SK-N-SH treated with all-trans-retinoic acid at 6 μM for 48 hours (cell line): ENCODE data around the gene MBOAT7.

Experiments
- ATAC-seq: fragments of 200-7000 bp; cut with Tn5 transposase; 3 replicates; pipeline ENCODE4 v1.9.1; 2020; ENCODE audit warnings: mild to moderate bottlenecking, moderate library complexity
- ARNTL ChIP-seq: fragments of 450-650 bp; formaldehyde crosslinking; IDR thresholded peaks from 2 replicates; pipeline ENCODE4 v1.5.0; 2020; ENCODE audit warnings: low read depth, mild to moderate bottlenecking, moderate library complexity, borderline replicate concordance
- BACH2 ChIP-seq: fragments of 250-450 bp; sonication (Bioruptor Pico); IDR thresholded peaks from 2 replicates; pipeline ENCODE4 v1.9.0; 2021; ENCODE audit warnings: mild to moderate bottlenecking, borderline replicate concordance
- CSDC2 ChIP-seq: fragments of 250-450 bp; sonication (Bioruptor Pico); IDR thresholded peaks from 2 replicates; pipeline ENCODE4 v1.5.0; 2020; ENCODE audit warnings: mild to moderate bottlenecking, moderate library complexity
- ESRRG ChIP-seq: fragments of 250-450 bp; sonication (Bioruptor Pico); IDR thresholded peaks from 2 replicates; pipeline ENCODE4 v1.6.1; 2021; ENCODE audit warnings: mild to moderate bottlenecking
- ISL1 ChIP-seq: fragments of 250-450 bp; sonication (Bioruptor Pico); IDR thresholded peaks from 2 replicates; pipeline ENCODE4 v2.1.2; 2022; ENCODE audit warnings: mild to moderate bottlenecking, moderate library complexity
- OSR1 ChIP-seq: fragments of 250-450 bp; sonication (Bioruptor Pico); IDR thresholded peaks from 2 replicates; pipeline ENCODE4 v1.8.0; 2022; ENCODE audit warnings: moderate library complexity, mild to moderate bottlenecking, inconsistent platforms
- PPARA ChIP-seq: fragments of 250-450 bp; sonication (Bioruptor Pico); IDR thresholded peaks from 2 replicates; pipeline ENCODE4 v1.5.0; 2020; ENCODE audit warnings: mild to moderate bottlenecking, borderline replicate concordance
- RARB ChIP-seq: fragments of 250-450 bp; sonication (Bioruptor Pico); IDR thresholded peaks from 2 replicates; pipeline ENCODE4 v1.8.0; 2021; ENCODE audit warnings: mild to moderate bottlenecking, moderate library complexity
- SNAI2 ChIP-seq: fragments of 250-450 bp; sonication (Bioruptor Pico); IDR thresholded peaks from 2 replicates; pipeline ENCODE4 v1.5.0; 2020; ENCODE audit warnings: mild to moderate bottlenecking, moderate library complexity
- TCF4 ChIP-seq: fragments of 250-450 bp; sonication (Bioruptor Pico); IDR thresholded peaks from 2 replicates; pipeline ENCODE4 v1.8.0; 2021; ENCODE audit warnings: mild to moderate bottlenecking, moderate library complexity, borderline replicate concordance
- ZC3H10 ChIP-seq: fragments of 250-450 bp; sonication (Bioruptor Pico); IDR thresholded peaks from 2 replicates; pipeline ENCODE4 v1.5.1; 2021; ENCODE audit warnings: mild to moderate bottlenecking, moderate library complexity
- ZFP3 ChIP-seq: fragments of 250-450 bp; sonication (Bioruptor Pico); IDR thresholded peaks from 2 replicates; pipeline ENCODE4 v1.5.0; 2020; ENCODE audit warnings: mild to moderate bottlenecking, moderate library complexity
- ZFP30 ChIP-seq: fragments of 450-650 bp; formaldehyde crosslinking; IDR thresholded peaks from 2 replicates; pipeline ENCODE4 v1.5.0; 2022; ENCODE audit warnings: mild to moderate bottlenecking, moderate library complexity
- ZNF565 ChIP-seq: fragments of 450-650 bp; formaldehyde crosslinking; conservative IDR thresholded peaks from 2 replicates; pipeline ENCODE4 v1.5.0; 2020; ENCODE audit warnings: low read depth, mild to moderate bottlenecking, moderate library complexity
- ZNF70 ChIP-seq: fragments of 450-650 bp; formaldehyde crosslinking; IDR thresholded peaks from 2 replicates; pipeline ENCODE4 v1.5.0; 2020; ENCODE audit warnings: mild to moderate bottlenecking, moderate library complexity
- ZNF8 ChIP-seq: fragments of 450-650 bp; formaldehyde crosslinking; IDR thresholded peaks from 2 replicates; pipeline ENCODE4 v1.5.0; 2020; ENCODE audit warnings: mild to moderate bottlenecking, moderate library complexity
- TF ChIP-seq, protein P1 (sequence below): fragments of 250-450 bp; sonication (Bioruptor Pico); IDR thresholded peaks from 2 replicates; pipeline ENCODE4 v1.5.1; 2021; ENCODE audit warnings: mild to moderate bottlenecking, moderate library complexity
- TF ChIP-seq, protein P2 (sequence below): fragments of 250-450 bp; sonication (Bioruptor Pico); IDR thresholded peaks from 2 replicates; pipeline ENCODE4 v1.5.1; 2020; ENCODE audit warnings: low read depth, mild to moderate bottlenecking, moderate library complexity
- TF ChIP-seq, protein P3 (sequence below): fragments of 250-450 bp; sonication (Bioruptor Pico); IDR thresholded peaks from 2 replicates; pipeline ENCODE4 v1.5.0; 2020; ENCODE audit warnings: mild to moderate bottlenecking, moderate library complexity
- TF ChIP-seq, protein P4 (sequence below): fragments of 250-450 bp; sonication (Bioruptor Pico); IDR thresholded peaks from 2 replicates; pipeline ENCODE4 v1.8.0; 2020; ENCODE audit warnings: mild to moderate bottlenecking, moderate library complexity, borderline replicate concordance

Gene MBOAT7

DNA sequence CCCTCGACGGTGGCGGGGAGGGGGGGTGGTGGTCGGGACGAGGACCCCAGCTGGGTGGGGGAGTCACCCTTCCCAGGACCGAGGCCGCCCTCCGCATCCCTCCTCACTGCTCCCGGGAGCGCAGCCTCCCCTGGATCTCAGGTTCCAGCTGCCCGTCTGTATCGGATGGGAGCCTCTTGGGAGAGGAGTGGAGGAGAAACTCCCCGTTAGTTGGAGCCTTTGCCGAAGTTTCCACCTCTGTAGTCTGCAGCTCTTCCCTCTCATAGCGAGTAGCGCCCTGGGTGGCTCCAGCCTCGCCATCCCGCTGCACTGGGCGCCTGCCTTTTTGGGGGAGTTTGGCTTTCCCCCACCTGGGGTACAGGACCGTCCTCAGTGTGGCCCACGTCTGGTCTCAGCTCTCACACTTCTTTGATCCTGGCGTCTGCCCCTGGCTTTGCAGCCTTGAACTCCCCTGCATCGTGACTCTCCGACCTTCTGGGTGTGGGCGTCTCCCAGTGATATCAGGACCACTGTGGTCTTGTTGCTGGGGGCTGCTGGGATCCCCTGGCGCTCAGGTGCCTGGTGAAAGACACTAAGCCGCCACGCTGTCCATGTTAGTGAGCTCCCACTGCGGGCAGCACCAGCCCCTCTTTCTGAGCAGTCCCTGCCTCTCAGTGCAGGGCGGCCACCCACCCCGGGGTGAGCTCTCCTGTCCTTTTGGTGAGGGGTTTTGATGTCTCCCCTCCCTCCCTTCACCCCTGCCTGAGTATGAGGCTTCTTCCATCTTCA lies 50.7 kb downstream of the MBOAT7 start:
- no peak for ATAC-seq
- no peak for TF ChIP-seq OSR1 (CRISPR knock-in tag)
- no peak for TF ChIP-seq ZNF565
- TF ChIP-seq ZNF70 = no peak
- TF ChIP-seq TCF4 (CRISPR knock-in tag) = no peak
- TF ChIP-seq ZNF8 (CRISPR knock-in tag) = no peak
- TF ChIP-seq RARB (CRISPR knock-in tag) = no peak
- TF ChIP-seq, protein P1, sequence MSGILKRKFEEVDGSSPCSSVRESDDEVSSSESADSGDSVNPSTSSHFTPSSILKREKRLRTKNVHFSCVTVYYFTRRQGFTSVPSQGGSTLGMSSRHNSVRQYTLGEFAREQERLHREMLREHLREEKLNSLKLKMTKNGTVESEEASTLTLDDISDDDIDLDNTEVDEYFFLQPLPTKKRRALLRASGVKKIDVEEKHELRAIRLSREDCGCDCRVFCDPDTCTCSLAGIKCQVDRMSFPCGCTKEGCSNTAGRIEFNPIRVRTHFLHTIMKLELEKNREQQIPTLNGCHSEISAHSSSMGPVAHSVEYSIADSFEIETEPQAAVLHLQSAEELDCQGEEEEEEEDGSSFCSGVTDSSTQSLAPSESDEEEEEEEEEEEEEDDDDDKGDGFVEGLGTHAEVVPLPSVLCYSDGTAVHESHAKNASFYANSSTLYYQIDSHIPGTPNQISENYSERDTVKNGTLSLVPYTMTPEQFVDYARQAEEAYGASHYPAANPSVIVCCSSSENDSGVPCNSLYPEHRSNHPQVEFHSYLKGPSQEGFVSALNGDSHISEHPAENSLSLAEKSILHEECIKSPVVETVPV (CRISPR knock-in tag) = no peak
- no peak for TF ChIP-seq ARNTL (CRISPR knock-in tag)
- no peak for TF ChIP-seq ZC3H10
- no peak for TF ChIP-seq SNAI2 (CRISPR knock-in tag)
- no peak for TF ChIP-seq BACH2 (CRISPR knock-in tag)
- no peak for TF ChIP-seq ZFP30
- TF ChIP-seq ESRRG (CRISPR knock-in tag) = no peak
- no peak for TF ChIP-seq PPARA (CRISPR knock-in tag)
- TF ChIP-seq, protein P2, sequence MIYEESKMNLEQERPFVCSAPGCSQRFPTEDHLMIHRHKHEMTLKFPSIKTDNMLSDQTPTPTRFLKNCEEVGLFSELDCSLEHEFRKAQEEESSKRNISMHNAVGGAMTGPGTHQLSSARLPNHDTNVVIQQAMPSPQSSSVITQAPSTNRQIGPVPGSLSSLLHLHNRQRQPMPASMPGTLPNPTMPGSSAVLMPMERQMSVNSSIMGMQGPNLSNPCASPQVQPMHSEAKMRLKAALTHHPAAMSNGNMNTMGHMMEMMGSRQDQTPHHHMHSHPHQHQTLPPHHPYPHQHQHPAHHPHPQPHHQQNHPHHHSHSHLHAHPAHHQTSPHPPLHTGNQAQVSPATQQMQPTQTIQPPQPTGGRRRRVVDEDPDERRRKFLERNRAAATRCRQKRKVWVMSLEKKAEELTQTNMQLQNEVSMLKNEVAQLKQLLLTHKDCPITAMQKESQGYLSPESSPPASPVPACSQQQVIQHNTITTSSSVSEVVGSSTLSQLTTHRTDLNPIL (CRISPR knock-in tag) = no peak
- no peak for TF ChIP-seq ZFP3
- TF ChIP-seq, protein P3, sequence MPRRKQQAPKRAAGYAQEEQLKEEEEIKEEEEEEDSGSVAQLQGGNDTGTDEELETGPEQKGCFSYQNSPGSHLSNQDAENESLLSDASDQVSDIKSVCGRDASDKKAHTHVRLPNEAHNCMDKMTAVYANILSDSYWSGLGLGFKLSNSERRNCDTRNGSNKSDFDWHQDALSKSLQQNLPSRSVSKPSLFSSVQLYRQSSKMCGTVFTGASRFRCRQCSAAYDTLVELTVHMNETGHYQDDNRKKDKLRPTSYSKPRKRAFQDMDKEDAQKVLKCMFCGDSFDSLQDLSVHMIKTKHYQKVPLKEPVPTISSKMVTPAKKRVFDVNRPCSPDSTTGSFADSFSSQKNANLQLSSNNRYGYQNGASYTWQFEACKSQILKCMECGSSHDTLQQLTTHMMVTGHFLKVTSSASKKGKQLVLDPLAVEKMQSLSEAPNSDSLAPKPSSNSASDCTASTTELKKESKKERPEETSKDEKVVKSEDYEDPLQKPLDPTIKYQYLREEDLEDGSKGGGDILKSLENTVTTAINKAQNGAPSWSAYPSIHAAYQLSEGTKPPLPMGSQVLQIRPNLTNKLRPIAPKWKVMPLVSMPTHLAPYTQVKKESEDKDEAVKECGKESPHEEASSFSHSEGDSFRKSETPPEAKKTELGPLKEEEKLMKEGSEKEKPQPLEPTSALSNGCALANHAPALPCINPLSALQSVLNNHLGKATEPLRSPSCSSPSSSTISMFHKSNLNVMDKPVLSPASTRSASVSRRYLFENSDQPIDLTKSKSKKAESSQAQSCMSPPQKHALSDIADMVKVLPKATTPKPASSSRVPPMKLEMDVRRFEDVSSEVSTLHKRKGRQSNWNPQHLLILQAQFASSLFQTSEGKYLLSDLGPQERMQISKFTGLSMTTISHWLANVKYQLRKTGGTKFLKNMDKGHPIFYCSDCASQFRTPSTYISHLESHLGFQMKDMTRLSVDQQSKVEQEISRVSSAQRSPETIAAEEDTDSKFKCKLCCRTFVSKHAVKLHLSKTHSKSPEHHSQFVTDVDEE = no peak

DNA sequence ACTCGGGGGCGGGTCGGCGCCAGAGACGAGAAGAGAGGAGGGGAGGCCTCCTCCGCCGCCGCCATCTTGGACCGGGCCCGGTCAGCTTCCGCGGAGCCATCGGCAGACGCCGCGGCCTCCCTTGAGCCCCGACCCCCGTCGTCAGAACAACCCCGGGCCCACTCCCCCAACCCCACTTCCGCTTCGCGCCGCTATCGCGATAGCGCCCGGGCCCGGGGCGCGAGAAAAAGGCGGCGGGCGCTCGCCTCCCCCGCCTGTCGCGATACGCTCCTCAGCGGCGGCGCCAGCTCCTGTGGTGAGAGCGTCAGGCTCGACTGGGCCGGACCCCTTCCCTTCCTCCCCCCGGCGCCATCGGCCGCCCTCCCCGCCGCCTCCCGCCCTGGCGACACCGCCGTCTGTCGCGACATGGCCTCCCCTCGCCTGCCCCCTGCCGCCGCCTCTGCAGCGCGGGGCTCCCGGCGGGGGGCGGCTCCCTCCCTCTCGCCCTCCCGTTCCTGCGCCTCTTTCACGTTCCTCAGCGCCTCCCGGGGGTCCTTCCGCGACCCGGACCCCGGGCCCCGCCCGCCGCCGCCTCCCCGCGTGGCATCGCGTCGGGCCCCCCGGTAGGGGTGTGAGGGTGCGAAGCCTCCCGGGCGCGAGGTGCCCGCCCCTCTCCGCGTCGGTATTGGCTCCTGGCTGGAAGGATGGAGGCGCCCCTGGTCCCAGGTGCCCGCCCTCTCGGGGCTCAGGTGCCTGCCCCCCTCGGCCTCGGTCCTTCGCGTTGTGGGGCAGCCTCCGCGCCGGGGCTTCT lies 51.5 kb downstream of the MBOAT7 start, which contains the start of gene CNOT3:
TSS of gene CNOT3 (plus strand) at position 64 of the 790 bp plus-strand sequence. CDS start 5,217 bp downstream, outside the sequence.
- TF ChIP-seq SNAI2 (CRISPR knock-in tag) (no peak), ZNF70 (no peak), RARB (CRISPR knock-in tag) (no peak), CSDC2 (CRISPR knock-in tag) (no peak), ZFP3 (no peak), ISL1 (CRISPR knock-in tag) (no peak), BACH2 (CRISPR knock-in tag) (no peak), TCF4 (CRISPR knock-in tag) (no peak)
- TF ChIP-seq, protein P4, sequence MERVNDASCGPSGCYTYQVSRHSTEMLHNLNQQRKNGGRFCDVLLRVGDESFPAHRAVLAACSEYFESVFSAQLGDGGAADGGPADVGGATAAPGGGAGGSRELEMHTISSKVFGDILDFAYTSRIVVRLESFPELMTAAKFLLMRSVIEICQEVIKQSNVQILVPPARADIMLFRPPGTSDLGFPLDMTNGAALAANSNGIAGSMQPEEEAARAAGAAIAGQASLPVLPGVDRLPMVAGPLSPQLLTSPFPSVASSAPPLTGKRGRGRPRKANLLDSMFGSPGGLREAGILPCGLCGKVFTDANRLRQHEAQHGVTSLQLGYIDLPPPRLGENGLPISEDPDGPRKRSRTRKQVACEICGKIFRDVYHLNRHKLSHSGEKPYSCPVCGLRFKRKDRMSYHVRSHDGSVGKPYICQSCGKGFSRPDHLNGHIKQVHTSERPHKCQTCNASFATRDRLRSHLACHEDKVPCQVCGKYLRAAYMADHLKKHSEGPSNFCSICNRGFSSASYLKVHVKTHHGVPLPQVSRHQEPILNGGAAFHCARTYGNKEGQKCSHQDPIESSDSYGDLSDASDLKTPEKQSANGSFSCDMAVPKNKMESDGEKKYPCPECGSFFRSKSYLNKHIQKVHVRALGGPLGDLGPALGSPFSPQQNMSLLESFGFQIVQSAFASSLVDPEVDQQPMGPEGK (CRISPR knock-in tag) = no peak
- TF ChIP-seq, protein P3 = no peak
- TF ChIP-seq, protein P1 (CRISPR knock-in tag) = no peak
- ATAC-seq = no peak
